Testis (tissue), 3 donors: ENCODE results near the gene GUCY1A2. TPM values are rescaled to one million over a fixed set of nuclear protein-coding genes. Genes with fewer than 3 reads are reported as not detected.

Source experiments
- DNase-seq: peaks from one replicate; pipeline ENCODE4 v3.0.0-alpha.2; 2019
- H3K27ac ChIP-seq, 2 donors: fragments of 200-600 bp; sonication (generic); one replicate each; pipeline ENCODE4 v1.5.1; 2019
- H3K27me3 ChIP-seq: fragments of 200-600 bp; sonication (generic); one replicate; pipeline ENCODE4 v1.5.1; 2019
- H3K36me3 ChIP-seq: fragments of 200-600 bp; sonication (generic); one replicate; pipeline ENCODE4 v1.5.1; 2017; ENCODE audit warnings: low read depth; ENCODE audit errors: missing control alignments
- H3K4me1 ChIP-seq: fragments of 200-600 bp; sonication (generic); one replicate; pipeline ENCODE4 v1.5.1; 2019
- H3K4me3 ChIP-seq, 2 donors: fragments of 200-600 bp; sonication (generic); one replicate each; pipeline ENCODE4 v1.5.1; 2017 to 2019
- H3K9me3 ChIP-seq: fragments of 200-600 bp; sonication (generic); one replicate; pipeline ENCODE4 v1.5.1; 2017
- CTCF ChIP-seq, 3 experiments: fragments of 450-650 bp in 2 of 3; fragments of 200-600 bp in 1 of 3; sonication (generic) in 1 of 3; IDR thresholded peaks; one replicate each; pipeline ENCODE4 v1.5.1; 2016 to 2019; ENCODE audit warnings: antibody characterized with exemption in 3 of 3, mild to moderate bottlenecking in 2 of 3, moderate library complexity in 1 of 3
- POLR2A ChIP-seq: fragments of 450-650 bp; IDR thresholded peaks from one replicate; pipeline ENCODE4 v1.6.1; 2017; ENCODE audit warnings: antibody characterized with exemption, mild to moderate bottlenecking, moderate library complexity
- WGBS, 2 donors: methylation state at CpG; one replicate each; pipeline ENCODE4 v1.1.5; 2018; 5-methylcytosine and 5-hydroxymethylcytosine counted together
- intact Hi-C: fragments of 100-400 bp; cut with DNase I; formaldehyde crosslinking; loops from one replicate; pipeline ENCODE4 v1.15.1; 2023; ENCODE audit warnings: low total_unique reads
- polyA plus RNA-seq: library from polyadenylated mRNA; stranded (reverse); fragments of 350-450 nt; fragmentation: Illumina TruSeq; extraction: RNeasy Lipid Tissue Mini Kit (QIAGEN cat#74804); gene quantifications from one replicate; pipeline ENCODE4 v1.2.3, GENCODE V29; 2014; ENCODE audit warnings: low read depth, low replicate concordance; ENCODE audit not compliant: insufficient read depth
- total RNA-seq, 2 donors: library from RNA; depleted of rRNA; stranded (reverse); fragments of >200 nt; gene quantifications; one replicate each; pipeline ENCODE4 v1.2.3, GENCODE V29; 2016

GUCY1A2 gene
- total and polyA plus RNA-seq, 3 donors from 2014 or later = 3.4 to 7.4 (median 4.3) TPM

DNA sequence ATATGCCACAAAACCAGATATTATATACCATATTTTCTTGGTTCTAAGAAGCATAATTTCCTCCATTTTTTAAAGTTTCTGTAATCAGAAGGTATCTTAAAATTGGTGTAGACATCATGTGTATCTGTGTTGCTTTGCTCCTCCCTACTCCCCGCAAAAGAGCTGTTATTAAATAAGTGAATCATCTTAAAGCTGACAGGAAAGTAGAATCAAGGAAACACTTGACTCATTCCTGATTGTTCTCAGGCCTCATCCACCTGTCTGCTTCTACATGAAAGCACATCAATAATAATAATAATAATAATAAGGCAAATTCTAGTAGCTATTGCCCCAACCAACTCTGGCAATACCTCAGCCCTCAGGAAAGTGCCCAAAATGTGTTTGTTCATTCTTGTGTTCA, 26.2 kb upstream of the GUCY1A2 start:
- 90 to 96% methylated on average over 1 of the region's 1 CpG for WGBS, 2 donors
- Histone ChIP-seq H3K4me1 (no peaks in the 10 kb centered on the region), H3K9me3 (no peaks in the 10 kb centered on the region), H3K27ac (no peak overlapping the region), H3K27me3 (no peaks in the 10 kb centered on the region), H3K4me3 (no peak overlapping the region), H3K36me3 (no peaks in the 10 kb centered on the region)
- DNase-seq = no peak
- TF ChIP-seq CTCF (IDR thresholded peaks at IDR 0.05) = no peak
- no peak for TF ChIP-seq POLR2A
- intact Hi-C loops = no loop called here

DNA sequence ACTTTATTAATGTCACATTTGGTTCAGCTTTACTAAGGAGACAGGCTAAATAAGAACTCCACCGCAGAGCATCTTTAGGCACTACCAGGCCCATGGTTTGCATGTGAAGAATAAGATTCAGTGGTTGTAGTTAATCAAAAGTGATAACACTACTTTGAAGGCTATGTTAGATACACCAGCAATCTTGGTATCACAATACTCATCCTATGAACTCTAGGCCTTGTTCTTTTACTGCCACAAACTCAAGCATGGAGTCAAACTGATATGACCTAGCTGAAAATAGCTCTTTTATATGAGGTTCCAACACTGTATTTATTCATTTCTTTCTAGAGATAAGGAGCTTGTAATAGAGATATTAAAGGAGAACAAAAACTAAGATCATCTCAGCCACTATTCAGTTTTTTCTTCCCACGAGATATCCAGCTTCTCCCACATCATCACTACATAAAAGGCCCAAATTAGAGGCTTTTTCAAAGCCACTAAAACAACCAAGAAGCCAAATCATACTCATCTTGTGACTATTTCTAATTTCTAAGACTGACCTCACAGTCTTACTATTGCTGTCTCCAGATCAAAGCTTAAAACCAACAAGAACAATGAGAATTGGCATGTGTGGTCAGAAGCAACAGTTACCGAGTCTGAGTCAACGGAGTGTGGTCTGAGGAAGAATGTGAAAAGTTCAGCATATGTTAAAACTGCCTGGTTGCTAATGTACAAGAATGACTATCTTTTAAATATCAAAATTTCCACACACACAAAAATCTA, 25.1 kb upstream of the GUCY1A2 start:
- no peaks in the 10 kb centered on the region for H3K27me3 ChIP-seq
- no peak overlapping the region for H3K27ac ChIP-seq
- no peak for TF ChIP-seq POLR2A
- no peak for TF ChIP-seq CTCF (IDR thresholded peaks at IDR 0.05)
- intact Hi-C loops = no loop called here
- DNase-seq = no peak
- 49 to 57% methylated on average over 4 of the region's 4 CpGs for WGBS, 2 donors
- H3K36me3 ChIP-seq = no peaks in the 10 kb centered on the region
- no peak overlapping the region for H3K4me3 ChIP-seq
- H3K4me1 ChIP-seq = no peaks in the 10 kb centered on the region
- H3K9me3 ChIP-seq = no peaks in the 10 kb centered on the region

DNA sequence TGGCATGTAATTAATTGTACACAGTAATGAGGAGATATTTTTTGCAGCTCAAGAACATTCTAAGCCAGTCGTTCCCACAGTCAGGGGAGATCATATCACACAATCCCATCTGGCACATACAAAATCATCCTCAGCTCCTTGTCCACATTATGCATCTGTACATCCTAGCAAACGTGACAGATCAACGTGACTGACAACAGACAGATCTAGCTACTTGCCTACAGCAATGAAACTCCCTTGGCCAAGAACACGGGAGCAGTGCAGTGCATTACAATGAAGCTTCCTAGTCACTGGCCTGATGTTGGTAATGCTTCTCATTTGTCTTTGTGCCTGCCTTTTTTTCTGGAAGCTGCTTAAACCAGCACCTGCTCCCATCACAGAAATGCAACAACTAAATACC, 24.5 kb upstream of the GUCY1A2 start:
- intact Hi-C loops = no loop called here
- TF ChIP-seq CTCF (IDR thresholded peaks at IDR 0.05) (no peak), POLR2A (no peak)
- no peak for DNase-seq
- Histone ChIP-seq H3K4me3 (no peak overlapping the region), H3K36me3 (no peaks in the 10 kb centered on the region), H3K27me3 (no peaks in the 10 kb centered on the region), H3K27ac (no peak overlapping the region), H3K9me3 (no peaks in the 10 kb centered on the region), H3K4me1 (no peaks in the 10 kb centered on the region)
- 80 to 82% methylated on average over 4 of the region's 4 CpGs for WGBS, 2 donors

DNA sequence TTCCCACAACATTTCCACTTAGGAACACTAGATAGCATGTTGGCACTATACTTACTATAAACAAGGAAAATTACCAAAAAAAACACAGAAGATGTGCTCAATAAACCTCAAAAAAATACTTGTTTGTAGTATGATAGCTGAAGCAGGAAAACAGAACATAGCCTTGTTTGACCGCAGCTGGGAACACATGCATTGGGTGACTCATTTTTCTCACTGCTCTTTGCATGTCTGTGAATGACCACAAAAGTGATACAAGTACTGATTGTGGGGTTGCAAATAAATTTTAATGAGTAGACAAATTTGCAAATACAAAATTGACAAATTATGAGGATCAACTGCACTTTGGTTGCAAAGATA, 22.8 kb upstream of the GUCY1A2 start:
- H3K4me1 ChIP-seq = no peaks in the 10 kb centered on the region
- H3K4me3 ChIP-seq = no peak overlapping the region
- 88 to 95% methylated on average over 1 of the region's 1 CpG for WGBS, 2 donors
- intact Hi-C loops = no loop called here
- H3K27ac ChIP-seq = no peak overlapping the region
- DNase-seq = no peak
- no peaks in the 10 kb centered on the region for H3K9me3 ChIP-seq
- H3K27me3 ChIP-seq = no peaks in the 10 kb centered on the region
- TF ChIP-seq POLR2A (no peak), CTCF (IDR thresholded peaks at IDR 0.05) (no peak)
- H3K36me3 ChIP-seq = no peaks in the 10 kb centered on the region
